Mesenchymal stem cell (in vitro differentiated cells and primary cell): ENCODE data around the gene BTBD16.

Experiments used
- DNase-seq: peaks from one replicate; pipeline ENCODE4 v3.0.0-alpha.2; 2013
- H2AFZ ChIP-seq: one replicate; pipeline ENCODE4 v1.6.1; 2013; ENCODE audit warnings: low read depth, mild to moderate bottlenecking, control low read depth, inconsistent platforms, low read length, moderate library complexity
- H2AK5ac ChIP-seq: 2 replicates; pipeline ENCODE4 v1.6.1; 2013; ENCODE audit warnings: low read length, moderate library complexity, mild to moderate bottlenecking, inconsistent platforms; ENCODE audit not compliant: severe bottlenecking
- H2BK120ac ChIP-seq: one replicate; pipeline ENCODE4 v1.6.1; 2013; ENCODE audit warnings: low read depth, mild to moderate bottlenecking, inconsistent platforms, low read length, moderate library complexity
- H2BK12ac ChIP-seq, 2 experiments: one replicate each; pipeline ENCODE4 v1.6.1; 2013; ENCODE audit warnings: inconsistent platforms in 2 of 2, low read length in 2 of 2, mild to moderate bottlenecking in 2 of 2, moderate library complexity in 2 of 2, control low read depth in 1 of 2
- H2BK15ac ChIP-seq: one replicate; pipeline ENCODE4 v1.6.1; 2013; ENCODE audit warnings: mild to moderate bottlenecking, low read depth, inconsistent platforms; ENCODE audit not compliant: poor library complexity, severe bottlenecking
- H2BK5ac ChIP-seq: 2 replicates; pipeline ENCODE4 v1.6.1; 2013; ENCODE audit warnings: low read depth, mild to moderate bottlenecking, low read length, control low read depth, inconsistent platforms; ENCODE audit not compliant: poor library complexity, severe bottlenecking
- H3K14ac ChIP-seq, 2 experiments: one replicate each; pipeline ENCODE4 v1.6.1; 2013; ENCODE audit warnings: inconsistent platforms in 2 of 2, low read length in 2 of 2, control low read depth in 1 of 2, mild to moderate bottlenecking in 1 of 2, moderate library complexity in 1 of 2
- H3K18ac ChIP-seq, 2 experiments: one replicate each; pipeline ENCODE4 v1.6.1; 2013; ENCODE audit warnings: inconsistent platforms in 2 of 2, low read length in 2 of 2, control low read depth in 1 of 2, low read depth in 1 of 2, mild to moderate bottlenecking in 1 of 2
- H3K23ac ChIP-seq, 2 experiments: one replicate each; pipeline ENCODE4 v1.6.1; 2013; ENCODE audit warnings: inconsistent platforms in 2 of 2, low read length in 2 of 2, mild to moderate bottlenecking in 2 of 2, moderate library complexity in 2 of 2, control low read depth in 1 of 2
- H3K27ac ChIP-seq: 2 replicates; pipeline ENCODE4 v1.5.1; 2013; ENCODE audit warnings: mild to moderate bottlenecking, moderate library complexity, low read length, control low read depth, inconsistent platforms; ENCODE audit not compliant: poor library complexity, severe bottlenecking
- H3K27me3 ChIP-seq, 2 experiments: 2 replicates each; pipeline versions ENCODE4 v1.6.1 to v1.7.0; 2013; ENCODE audit warnings: low read length in 2 of 2, mild to moderate bottlenecking in 2 of 2, moderate library complexity in 2 of 2, control low read depth in 1 of 2, inconsistent platforms in 1 of 2; ENCODE audit not compliant: control insufficient read depth in 1 of 2, insufficient read depth in 1 of 2
- H3K36me3 ChIP-seq, 2 experiments: 2 replicates each; pipeline versions ENCODE4 v1.6.1 to v1.7.0; 2013; ENCODE audit warnings: low read length in 2 of 2, control low read depth in 1 of 2, inconsistent platforms in 1 of 2, low read depth in 1 of 2, mild to moderate bottlenecking in 1 of 2; ENCODE audit not compliant: insufficient read depth in 2 of 2, control insufficient read depth in 1 of 2
- H3K4ac ChIP-seq, 2 experiments: one replicate each; pipeline ENCODE4 v1.6.1; 2013; ENCODE audit warnings: inconsistent platforms in 2 of 2, low read length in 2 of 2, mild to moderate bottlenecking in 2 of 2, moderate library complexity in 2 of 2, control low read depth in 1 of 2, low read depth in 1 of 2
- H3K4me1 ChIP-seq: 2 replicates; pipeline ENCODE4 v1.6.1; 2013; ENCODE audit warnings: low read depth, low read length, control low read depth; ENCODE audit not compliant: control insufficient read depth, insufficient read depth
- H3K4me2 ChIP-seq: 2 replicates; pipeline ENCODE4 v1.6.1; 2013; ENCODE audit warnings: low read length, mild to moderate bottlenecking, inconsistent platforms; ENCODE audit not compliant: poor library complexity, severe bottlenecking
- H3K4me3 ChIP-seq, 2 experiments: 2 replicates each; pipeline versions ENCODE4 v1.5.1 to v1.7.0; 2013; ENCODE audit warnings: low read length in 2 of 2, mild to moderate bottlenecking in 2 of 2, control low read depth in 1 of 2, low read depth in 1 of 2; ENCODE audit not compliant: insufficient read depth in 1 of 2
- H3K79me1 ChIP-seq: replicated peaks from 2 replicates; pipeline ENCODE4 v1.6.1; 2013; ENCODE audit warnings: mild to moderate bottlenecking, control low read depth, low read length, inconsistent platforms; ENCODE audit not compliant: poor library complexity, severe bottlenecking
- H3K9ac ChIP-seq: 2 replicates; pipeline ENCODE4 v1.7.0; 2013; ENCODE audit warnings: mild to moderate bottlenecking, low read length, moderate library complexity
- H3K9me3 ChIP-seq: 2 replicates; pipeline ENCODE4 v1.7.0; 2013; ENCODE audit warnings: mild to moderate bottlenecking, low read length; ENCODE audit not compliant: control insufficient read depth
- H4K8ac ChIP-seq: one replicate; pipeline ENCODE4 v1.6.1; 2013; ENCODE audit warnings: inconsistent platforms, mild to moderate bottlenecking, low read length, moderate library complexity
- H4K91ac ChIP-seq: one replicate; pipeline ENCODE4 v1.6.1; 2013; ENCODE audit warnings: mild to moderate bottlenecking, low read length, inconsistent platforms
- WGBS: methylation state at CpG from one replicate; pipeline ENCODE4 v1.1.7; 2013; ENCODE audit warnings: mixed read lengths; 5-methylcytosine and 5-hydroxymethylcytosine counted together

Gene BTBD16

GRCh38 chr10:122291739-122292138 lies 20.6 kb downstream of the BTBD16 start:
- no peaks in the 10 kb centered on the region for H3K9me3 ChIP-seq
- DNase-seq = no peak
- no peaks in the 10 kb centered on the region for H3K36me3 ChIP-seq
- no peak overlapping the region for H4K8ac ChIP-seq
- WGBS = 86% methylated on average over 5 of the region's 5 CpGs
- H3K18ac ChIP-seq = no peak overlapping the region
- no peak overlapping the region for H2AK5ac ChIP-seq
- H2BK15ac ChIP-seq = no peak overlapping the region
- H3K27me3 ChIP-seq = peaks cover 0 to 15% of the 10 kb centered on the region in 2 experiments
- no peak overlapping the region for H3K4ac ChIP-seq
- no peak overlapping the region for H2BK5ac ChIP-seq
- H3K4me2 ChIP-seq = no peak overlapping the region
- H2BK12ac ChIP-seq = no peak overlapping the region
- no peak overlapping the region for H3K9ac ChIP-seq
- H2BK120ac ChIP-seq = no peak overlapping the region
- H3K4me1 ChIP-seq = peaks cover 15% of the 10 kb centered on the region
- no peak overlapping the region for H3K23ac ChIP-seq
- no peaks in the 10 kb centered on the region for H3K79me1 ChIP-seq
- no peak overlapping the region for H3K27ac ChIP-seq
- no peak overlapping the region for H3K4me3 ChIP-seq
- H3K14ac ChIP-seq = no peak overlapping the region
- H2AFZ ChIP-seq = no peak overlapping the region
- no peak overlapping the region for H4K91ac ChIP-seq

- Histone ChIP-seq H2BK15ac (no peak overlapping the region), H2BK12ac (no peak overlapping the region), H3K4ac (no peak overlapping the region), H2AFZ (no peak overlapping the region), H3K27me3 (peaks cover 0 to 21% of the 10 kb centered on the region in 2 experiments), H4K8ac (no peak overlapping the region), H3K36me3 (no peaks in the 10 kb centered on the region), H3K27ac (no peak overlapping the region), H3K4me2 (no peak overlapping the region), H3K9me3 (no peaks in the 10 kb centered on the region), H3K79me1 (no peaks in the 10 kb centered on the region), H3K18ac (no peak overlapping the region), H4K91ac (no peak overlapping the region), H2AK5ac (no peak overlapping the region), H2BK5ac (no peak overlapping the region), H3K23ac (no peak overlapping the region), H3K4me1 (peaks cover 12% of the 10 kb centered on the region), H3K4me3 (no peak overlapping the region), H3K14ac (no peak overlapping the region), H3K9ac (no peak overlapping the region), H2BK120ac (no peak overlapping the region)
- WGBS = 88% methylated on average over 2 of the region's 3 CpGs
- no peak for DNase-seq
These were observed 21.3 kb downstream of the BTBD16 start for GRCh38 chr10:122292376-122292775.

GRCh38 chr10:122293156-122293960 lies 22.3 kb downstream of the BTBD16 start:
- Histone ChIP-seq H3K36me3 (no peaks in the 10 kb centered on the region), H3K27me3 (peaks cover 0 to 26% of the 10 kb centered on the region in 2 experiments), H2BK12ac (no peak overlapping the region), H2AK5ac (no peak overlapping the region), H3K79me1 (no peaks in the 10 kb centered on the region), H2BK15ac (no peak overlapping the region), H3K23ac (no peak overlapping the region), H2BK120ac (no peak overlapping the region), H3K27ac (no peak overlapping the region), H3K14ac (no peak overlapping the region), H3K9me3 (no peaks in the 10 kb centered on the region), H3K4me1 (peaks cover 7% of the 10 kb centered on the region), H3K18ac (no peak overlapping the region), H4K91ac (no peak overlapping the region), H2BK5ac (no peak overlapping the region), H4K8ac (no peak overlapping the region), H3K9ac (no peak overlapping the region), H3K4me3 (no peak overlapping the region), H3K4me2 (no peak overlapping the region), H3K4ac (no peak overlapping the region), H2AFZ (no peak overlapping the region)
- no peak for DNase-seq
- 78% methylated on average over 10 of the region's 10 CpGs for WGBS

- H3K9me3 ChIP-seq = no peaks in the 10 kb centered on the region
These were observed 22.9 kb downstream of the BTBD16 start for GRCh38 chr10:122293961-122294380.

More at GRCh38 chr10:122293961-122294380, 22.9 kb downstream of the BTBD16 start:
- H2BK12ac ChIP-seq = no peak overlapping the region
- H2BK120ac ChIP-seq = no peak overlapping the region
- peaks cover under 1% of the 10 kb centered on the region for H3K79me1 ChIP-seq
- no peak overlapping the region for H3K14ac ChIP-seq
- 80% methylated on average over 4 of the region's 4 CpGs for WGBS
- H3K9ac ChIP-seq = no peak overlapping the region
- H3K4me1 ChIP-seq = peaks cover 6% of the 10 kb centered on the region
- no peak overlapping the region for H2BK5ac ChIP-seq
- no peaks in the 10 kb centered on the region for H3K36me3 ChIP-seq
- no peak overlapping the region for H3K27ac ChIP-seq
- no peak for DNase-seq
- no peak overlapping the region for H3K23ac ChIP-seq
- no peak overlapping the region for H2AFZ ChIP-seq
- H3K27me3 ChIP-seq = peaks cover 0 to 28% of the 10 kb centered on the region in 2 experiments
- no peak overlapping the region for H3K4me3 ChIP-seq
- H3K4ac ChIP-seq = no peak overlapping the region
- no peak overlapping the region for H3K18ac ChIP-seq
- no peak overlapping the region for H2AK5ac ChIP-seq
- no peak overlapping the region for H3K4me2 ChIP-seq
- no peak overlapping the region for H4K8ac ChIP-seq
- H4K91ac ChIP-seq = no peak overlapping the region
- H2BK15ac ChIP-seq = no peak overlapping the region
